Adrenal gland (tissue), 5 donors: Measurements from ENCODE around the gene NDOR1.
A peak's percentile ranks its signal among the peaks of the same experiment; 100 is the strongest.

ENCODE experiments used
- CTCF ChIP-seq, 6 experiments: fragments of 450-650 bp in 4 of 6; fragments of 200-600 bp in 2 of 6; sonication (generic) in 1 of 6; IDR thresholded peaks; 1 replicate in 5 of 6; 2 replicates in 1 of 6; pipeline versions ENCODE4 v1.5.1 to v1.8.0; 2016 to 2021; ENCODE audit warnings: antibody characterized with exemption in 6 of 6, mild to moderate bottlenecking in 2 of 6, moderate library complexity in 1 of 6
- POLR2A ChIP-seq, 2 donors: fragments of 450-650 bp; IDR thresholded peaks; one replicate each; pipeline ENCODE4 v1.6.1; 2017; ENCODE audit warnings: antibody characterized with exemption in 2 of 2, mild to moderate bottlenecking in 2 of 2, moderate library complexity in 1 of 2
- donor health status: DM: no; HTN: no; CAD: no.

- TF ChIP-seq POLR2A (IDR thresholded peaks at IDR 0.05): peak in 1 of 2 donors; percentile 61
- no peak for TF ChIP-seq CTCF (IDR thresholded peaks at IDR 0.05)
Observed at GRCh38 chr9:137205126-137206069, at the start of gene NDOR1, which contains the start of gene TMEM203.
